Myometrial cell (primary cell): ENCODE results near the gene PITPNM2. TPM values are rescaled to one million over a fixed set of nuclear protein-coding genes. Genes with fewer than 3 reads are reported as not detected.

ENCODE experiments used
- total RNA-seq: library from RNA; depleted of rRNA; stranded (reverse); fragments of >200 nt; gene quantifications from 2 replicates; pipeline ENCODE4 v1.2.3, GENCODE V29; 2015

Gene PITPNM2
- 2.9 and 4.6 TPM in 2 replicates for total RNA-seq

GRCh38 chr12:123150744-123151456 lies at the start of gene PITPNM2:
PITPNM2 (minus strand) TSS chr12:123151090; CDS start chr12:123034590, 116,500 bp downstream.

Other genes with a start within 250 kb of the PITPNM2 start
- 8.3 and 8.6 TPM in 2 replicates for gene ABCB9, start 184.6 kb downstream of the PITPNM2 start, total RNA-seq
- 33.0 and 34.9 TPM in 2 replicates for gene OGFOD2, start 175.8 kb downstream of the PITPNM2 start, total RNA-seq
- 280 and 297 TPM in 2 replicates for gene ARL6IP4, start 170.4 kb downstream of the PITPNM2 start, total RNA-seq
- 34.6 and 60.6 TPM in 2 replicates for gene MPHOSPH9, start 82.1 kb upstream of the PITPNM2 start, total RNA-seq
- gene MTRFR, start 82.3 kb upstream of the PITPNM2 start, total RNA-seq: 10.1 and 10.7 TPM in 2 replicates
- gene CDK2AP1, start 120.8 kb upstream of the PITPNM2 start, total RNA-seq: 226 and 280 TPM in 2 replicates
- gene SBNO1, start 213.8 kb upstream of the PITPNM2 start, total RNA-seq: 15.0 and 19.7 TPM in 2 replicates
- gene KMT5A, start 233.0 kb upstream of the PITPNM2 start, total RNA-seq: 44.7 and 51.6 TPM in 2 replicates